Loucy (cell line): ENCODE measurements around the gene PRKACB.

Source experiments
- CTCF ChIP-seq: fragments of 200-600 bp; sonication (generic); conservative IDR thresholded peaks from 2 replicates; pipeline ENCODE4 v1.5.1; 2014; ENCODE audit warnings: mild to moderate bottlenecking, antibody characterized with exemption, low read length
- EZH2phosphoT487 ChIP-seq: fragments of 200-600 bp; IDR thresholded peaks from 2 replicates; pipeline ENCODE4 v1.6.1; 2018; ENCODE audit warnings: antibody characterized with exemption, mild to moderate bottlenecking, moderate library complexity, borderline replicate concordance

- TF ChIP-seq EZH2phosphoT487 (no peak), CTCF (no peak)
Measured at GRCh38 chr1:84110629-84111028, 33.4 kb upstream of the PRKACB start.
